GM19035 (cell line): ENCODE data around the gene AUTS2.
A peak's percentile ranks its signal among the peaks of the same experiment; 100 is the strongest.

Source experiments
- ATAC-seq: cut with Tn5 transposase; IDR thresholded peaks from one replicate; pipeline ENCODE4 v1.9.1; 2021; ENCODE audit not compliant: unreplicated experiment

Gene AUTS2

DNA sequence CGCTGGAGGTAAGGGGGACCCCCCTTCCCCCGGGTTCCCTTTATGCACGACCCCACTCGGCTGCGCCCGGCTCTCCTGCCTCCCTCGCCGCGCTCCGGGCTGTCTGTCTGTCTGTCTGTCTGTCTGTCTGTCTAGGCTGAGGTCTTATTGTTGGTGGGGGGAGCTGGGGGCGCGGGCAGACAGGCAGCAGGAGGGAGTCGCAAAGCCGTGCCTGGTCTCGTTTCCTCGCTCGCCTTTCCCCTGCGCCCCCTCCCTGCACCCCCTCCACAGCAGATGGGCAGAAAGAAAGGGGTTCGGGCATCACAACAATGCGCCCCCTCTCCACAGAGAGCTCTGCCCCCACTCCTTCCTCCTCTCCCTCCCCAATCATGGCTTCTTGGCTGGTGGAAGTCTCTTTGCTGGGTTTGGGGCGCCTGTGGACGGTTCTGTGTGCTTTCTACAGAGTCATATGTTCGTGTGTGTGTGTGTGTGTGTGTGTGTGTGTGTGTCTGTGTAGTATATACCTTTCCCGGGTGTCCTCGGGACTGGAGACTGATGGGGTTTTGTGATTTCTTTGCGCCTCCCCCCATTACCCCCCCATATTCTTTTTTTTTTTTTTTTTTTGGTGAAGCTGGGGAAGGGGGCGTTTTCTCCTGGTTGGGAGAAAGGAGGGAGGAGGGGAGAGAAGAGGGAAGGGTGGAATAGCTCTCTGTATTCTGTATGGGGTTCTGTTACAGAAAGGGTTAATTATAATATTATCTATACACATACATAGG lies 1.9 kb downstream of the AUTS2 start:
- no peak for ATAC-seq

DNA sequence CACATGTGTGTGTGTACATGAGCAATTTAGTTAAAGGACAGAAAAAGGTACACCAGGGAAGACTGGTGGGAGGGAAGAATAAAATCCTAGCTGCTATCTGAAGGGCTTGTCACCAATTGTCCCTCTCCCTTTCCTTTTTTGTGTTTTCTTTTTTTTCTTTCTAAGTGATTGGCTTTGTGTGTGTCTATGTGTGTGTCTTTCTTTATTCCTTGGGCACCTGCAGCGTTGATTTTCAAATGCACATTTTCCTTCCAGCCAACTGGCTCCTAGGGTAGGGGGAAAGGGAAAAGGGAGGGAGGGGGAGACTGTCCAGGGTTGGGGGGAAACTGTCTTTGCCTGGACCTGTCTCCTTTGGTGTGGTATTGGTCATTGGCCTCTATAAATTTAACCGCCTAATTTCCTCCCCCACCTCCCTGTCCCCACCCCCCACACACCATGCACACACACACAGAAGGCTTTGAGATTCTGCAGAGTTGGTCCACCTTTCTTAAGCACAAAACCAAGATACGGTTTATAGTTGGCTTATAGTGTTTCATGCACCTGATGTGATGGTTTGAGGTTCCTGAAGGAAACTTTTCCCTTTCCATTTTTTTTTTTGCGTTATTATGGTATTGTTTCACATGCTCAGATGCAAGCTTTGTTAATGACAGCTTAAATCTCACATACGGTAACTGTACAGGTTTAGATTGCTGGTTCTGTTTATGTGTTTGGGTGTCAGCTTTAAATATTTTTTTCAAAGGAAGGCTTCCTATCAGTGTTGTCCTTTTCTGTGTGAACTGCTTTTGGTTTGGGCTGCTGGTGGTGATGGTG lies 2.6 kb downstream of the AUTS2 start:
- ATAC-seq: no peak

DNA sequence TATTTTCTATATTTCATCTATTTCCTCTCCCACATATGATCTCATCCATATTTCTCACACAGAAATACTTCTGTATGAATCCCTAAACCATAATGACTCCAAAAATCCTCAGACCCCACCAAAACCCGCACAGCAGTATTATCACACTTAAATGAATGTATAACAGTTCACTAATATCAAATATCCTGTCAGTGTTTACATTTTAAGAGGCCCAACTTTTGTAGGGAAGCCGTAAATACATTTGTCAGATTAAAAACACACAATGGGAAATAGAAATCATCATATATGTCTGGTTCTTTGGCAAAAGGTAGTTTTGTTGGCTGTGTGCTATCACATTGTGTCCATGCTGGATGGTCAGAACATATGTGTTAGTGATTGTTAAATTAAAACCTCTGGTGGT lies 4.2 kb downstream of the AUTS2 start:
- ATAC-seq: no peak

DNA sequence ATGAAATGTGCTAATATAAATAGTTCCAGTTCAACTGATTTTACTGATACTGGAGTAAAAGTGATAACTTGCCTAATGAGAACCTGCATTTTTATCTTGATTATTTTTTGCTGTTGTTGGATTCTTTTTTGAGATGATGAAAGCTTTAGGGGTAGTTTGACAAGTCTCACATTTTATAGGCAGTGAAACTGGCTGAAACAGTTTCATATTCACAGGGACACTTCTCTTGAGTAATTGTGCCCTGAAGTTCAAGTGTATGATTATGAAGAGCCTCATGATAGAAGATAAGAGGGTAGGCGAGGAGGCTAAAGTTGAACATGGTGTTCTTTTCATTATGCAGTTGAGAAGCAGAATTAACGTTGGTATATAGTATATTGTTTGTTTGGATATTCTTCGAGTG lies 5.1 kb downstream of the AUTS2 start:
- peak; percentile 37 for ATAC-seq

DNA sequence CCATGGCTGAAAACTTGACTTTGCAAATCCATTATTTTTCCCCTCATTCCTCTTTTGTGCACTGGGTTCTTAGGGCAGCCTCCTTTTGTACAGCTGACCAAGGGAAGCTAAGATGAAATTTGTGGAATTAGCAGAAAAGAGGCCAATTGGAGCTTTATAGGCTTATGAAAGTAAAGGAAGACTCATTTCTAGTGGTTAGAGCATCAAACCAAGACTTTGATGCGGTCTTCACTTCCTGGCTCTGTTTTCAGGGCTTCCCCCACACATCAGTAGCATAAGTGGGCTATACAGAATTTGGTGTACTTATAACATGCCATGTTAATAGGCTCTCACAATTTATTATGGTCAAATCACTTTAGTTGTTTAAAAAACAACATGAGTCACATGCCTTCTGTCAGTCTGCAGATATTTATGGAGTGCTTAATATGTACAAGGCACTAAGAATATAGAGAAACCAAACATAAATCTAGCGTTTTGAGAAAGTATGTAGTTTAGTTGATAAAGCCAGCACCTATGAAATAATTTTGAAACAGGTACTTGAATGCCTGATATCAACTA lies 5.7 kb downstream of the AUTS2 start:
- peak; percentile 75 for ATAC-seq

DNA sequence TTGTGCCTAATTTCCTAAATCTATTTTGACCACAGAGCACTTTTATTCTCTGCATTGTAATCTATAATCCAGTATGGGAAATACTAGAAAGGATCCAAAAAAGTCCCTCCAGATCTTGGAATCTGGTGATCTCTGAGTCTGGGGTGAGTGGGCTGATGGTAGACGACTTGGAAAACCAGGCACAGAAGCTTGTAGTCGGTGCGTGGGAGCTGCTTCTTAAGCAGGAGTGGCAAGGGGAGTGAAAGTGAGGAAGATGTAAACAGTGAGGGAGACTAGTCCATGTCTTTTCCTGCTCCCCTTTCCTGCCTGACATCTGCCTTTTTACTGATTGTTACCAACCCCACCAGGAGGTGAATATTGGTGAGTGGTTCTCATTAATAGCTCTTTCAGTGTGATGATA lies 6.8 kb downstream of the AUTS2 start:
- no peak for ATAC-seq

DNA sequence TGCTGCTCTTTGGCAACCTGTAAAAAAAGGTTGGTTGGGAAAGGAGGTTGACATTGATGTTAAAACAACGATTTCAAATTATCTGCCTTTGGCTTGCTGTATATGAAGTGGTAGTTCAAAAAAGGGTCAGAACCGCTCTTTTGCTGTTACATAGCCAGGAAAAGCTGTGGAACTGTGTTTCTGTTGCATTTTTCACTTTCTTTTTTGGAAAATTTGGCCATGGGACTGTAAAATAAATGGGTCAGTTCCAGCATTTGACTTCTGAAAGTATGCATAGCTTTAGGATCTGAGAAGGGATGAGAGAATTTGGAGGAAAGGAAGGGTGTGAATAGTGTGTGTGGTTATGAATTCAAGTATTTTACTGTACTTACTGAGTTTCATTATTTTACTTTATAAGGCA lies 7.3 kb downstream of the AUTS2 start:
- ATAC-seq: no peak

DNA sequence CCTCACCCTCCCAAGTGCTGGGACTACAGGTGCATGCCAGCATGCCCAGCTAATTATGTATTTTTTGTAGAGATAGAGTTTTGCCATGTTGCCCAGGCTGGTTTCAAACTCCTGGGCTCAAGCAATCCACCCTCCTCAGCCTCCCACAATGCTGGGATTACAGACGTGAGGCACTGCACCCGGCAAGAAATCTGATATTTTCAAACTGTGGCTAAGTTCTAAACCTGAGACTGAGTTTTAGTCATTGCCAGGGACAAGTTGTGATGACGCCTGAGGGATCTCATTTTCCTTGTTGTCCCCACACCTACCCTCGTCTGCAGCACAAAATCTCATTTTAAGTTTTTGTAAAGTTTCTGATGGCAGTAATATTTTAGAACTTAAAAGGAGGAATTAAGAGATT lies 9.8 kb downstream of the AUTS2 start:
- no peak for ATAC-seq

DNA sequence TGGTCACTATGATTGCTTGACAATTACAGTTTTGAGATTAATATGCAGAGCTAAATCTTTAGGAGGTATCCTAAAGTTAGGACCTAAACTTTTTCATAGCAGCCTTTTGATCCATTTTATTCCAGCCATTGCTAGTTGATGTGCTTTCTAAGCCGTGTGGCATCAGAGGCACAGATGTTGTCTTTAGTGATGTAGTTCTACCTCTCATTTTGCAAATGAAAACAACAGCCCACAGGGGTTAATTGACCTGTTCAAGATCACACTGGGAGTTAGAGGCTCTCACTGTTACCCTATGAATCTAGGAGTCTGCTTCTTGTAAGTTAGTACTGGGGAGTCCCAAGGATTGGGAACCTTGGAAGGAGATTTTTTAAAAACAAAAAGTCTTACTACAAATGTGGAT lies 10.6 kb downstream of the AUTS2 start:
- ATAC-seq: no peak

DNA sequence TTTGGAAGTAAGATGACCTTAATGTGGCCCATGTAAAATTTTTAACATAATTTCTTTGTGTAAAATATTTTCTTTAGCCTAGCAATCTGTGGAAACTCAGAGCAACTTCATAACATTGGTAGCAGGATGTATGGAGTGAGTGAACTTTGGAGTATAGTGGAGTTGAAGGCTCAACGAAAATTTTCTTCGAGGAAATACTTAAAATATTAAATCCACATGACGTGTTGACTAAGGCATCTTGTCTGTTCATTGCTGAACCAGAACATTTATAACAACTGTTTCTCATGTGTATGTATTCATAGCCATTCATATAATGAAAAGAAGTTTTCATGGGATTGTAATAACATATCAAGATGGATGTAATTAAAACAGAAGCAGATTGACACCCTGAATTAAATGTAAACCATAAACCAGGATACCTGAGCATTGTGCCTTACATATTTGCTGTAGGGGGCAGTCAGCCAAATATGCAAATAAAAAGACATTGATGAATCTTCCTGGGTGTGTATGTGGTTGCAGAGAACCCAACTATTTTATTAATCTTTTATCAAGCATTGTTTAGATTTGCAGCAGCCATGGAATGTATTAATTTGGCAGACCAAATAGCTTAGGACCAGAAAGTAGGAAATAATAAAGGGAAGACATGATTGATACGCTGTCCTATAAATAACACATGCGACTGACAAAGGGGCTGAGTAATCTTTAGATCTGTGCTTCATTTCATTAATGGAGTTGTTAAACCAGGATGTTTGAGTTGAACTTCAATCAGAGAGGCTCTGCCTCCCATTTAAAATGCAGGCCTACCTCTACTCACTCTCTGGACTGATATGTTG lies 11.5 kb downstream of the AUTS2 start:
- no peak for ATAC-seq

DNA sequence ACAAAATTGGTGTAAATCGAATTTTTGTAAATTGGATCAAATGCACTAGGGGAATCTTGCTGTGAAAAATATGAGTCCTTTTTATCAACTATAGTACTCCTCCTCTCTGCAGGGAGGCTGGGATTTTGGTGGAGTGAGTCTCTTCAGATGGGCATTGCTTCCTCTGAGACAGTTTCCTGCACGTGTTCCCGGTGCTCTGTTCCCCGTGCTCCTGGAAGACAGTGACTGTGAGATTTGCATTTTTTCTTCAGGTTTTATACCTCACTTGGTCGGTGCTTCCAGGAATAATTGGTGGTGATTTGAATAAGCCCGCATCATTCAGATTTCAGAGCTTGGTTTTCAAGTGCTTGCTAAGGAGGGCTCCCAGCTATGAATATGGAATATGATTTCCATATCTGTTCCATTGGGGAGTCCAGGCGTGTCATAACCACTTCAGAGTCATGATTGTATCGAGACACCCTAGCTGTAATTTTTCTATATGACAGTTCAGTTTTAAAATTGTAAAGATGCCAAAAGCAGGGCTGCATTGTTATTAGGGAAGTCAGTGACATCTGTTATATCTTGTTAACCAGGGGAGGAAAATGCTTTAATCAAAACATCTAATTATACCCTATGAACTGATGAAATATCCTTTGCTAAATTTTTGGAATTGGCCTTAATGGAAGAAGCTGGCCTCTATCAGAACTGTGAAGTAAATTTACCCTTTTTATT lies 12.3 kb downstream of the AUTS2 start:
- no peak for ATAC-seq

DNA sequence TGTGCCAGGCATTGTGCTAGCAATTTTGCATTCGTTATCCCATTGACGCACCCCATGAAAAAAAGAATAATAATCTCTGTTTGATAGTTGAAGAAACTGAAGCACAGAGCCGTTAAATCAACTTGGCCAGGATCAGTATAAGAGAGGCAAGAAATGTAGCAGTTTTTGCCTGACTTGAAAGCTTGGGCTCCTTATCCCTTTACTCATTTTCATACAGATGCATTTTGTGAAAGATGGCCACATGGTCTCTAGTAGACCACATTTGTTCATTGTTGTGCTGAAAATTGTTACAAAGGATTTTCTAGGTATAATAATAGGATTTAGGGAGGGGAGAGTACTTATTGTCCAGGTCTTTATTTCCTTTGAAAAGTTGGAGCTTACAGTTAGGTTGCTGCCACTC lies 14.7 kb downstream of the AUTS2 start:
- ATAC-seq: no peak

DNA sequence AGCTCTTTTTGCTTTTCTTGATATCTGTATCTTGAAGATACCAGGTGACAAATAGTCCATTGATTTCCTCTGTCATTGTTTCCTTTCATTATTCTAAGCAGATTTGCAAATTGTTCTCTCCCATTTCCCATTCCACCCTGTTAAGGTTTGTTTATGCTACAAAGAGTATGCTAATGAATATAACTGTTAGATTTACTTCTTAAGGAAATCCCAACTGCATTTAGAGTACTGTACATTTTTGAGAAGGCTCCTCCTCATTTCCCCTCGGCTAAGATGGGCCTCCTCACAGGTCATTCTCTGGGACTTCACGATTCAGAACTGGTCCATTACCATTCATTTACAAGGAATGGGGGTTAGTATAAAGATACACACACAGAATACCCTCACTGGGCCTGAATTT lies 15.6 kb downstream of the AUTS2 start:
- ATAC-seq: no peak

DNA sequence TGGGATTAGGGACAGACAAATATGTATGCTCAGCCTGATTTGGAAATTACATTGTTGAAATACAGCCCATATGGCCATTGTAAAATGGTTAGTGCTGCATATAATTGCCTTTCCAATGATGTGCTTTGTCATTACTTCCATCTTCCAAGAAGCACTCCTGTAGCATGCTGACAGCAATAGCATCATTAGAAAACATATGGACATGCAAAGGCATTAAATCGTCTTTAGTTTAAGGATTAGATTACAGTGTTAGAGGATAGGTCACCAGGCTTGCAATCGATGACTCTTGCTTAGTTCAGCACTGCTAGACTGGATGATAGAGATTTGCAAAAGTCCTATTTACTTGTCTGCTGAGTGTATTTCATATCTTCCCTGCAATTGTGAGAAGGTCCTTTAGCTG lies 17.4 kb downstream of the AUTS2 start:
- no peak for ATAC-seq

DNA sequence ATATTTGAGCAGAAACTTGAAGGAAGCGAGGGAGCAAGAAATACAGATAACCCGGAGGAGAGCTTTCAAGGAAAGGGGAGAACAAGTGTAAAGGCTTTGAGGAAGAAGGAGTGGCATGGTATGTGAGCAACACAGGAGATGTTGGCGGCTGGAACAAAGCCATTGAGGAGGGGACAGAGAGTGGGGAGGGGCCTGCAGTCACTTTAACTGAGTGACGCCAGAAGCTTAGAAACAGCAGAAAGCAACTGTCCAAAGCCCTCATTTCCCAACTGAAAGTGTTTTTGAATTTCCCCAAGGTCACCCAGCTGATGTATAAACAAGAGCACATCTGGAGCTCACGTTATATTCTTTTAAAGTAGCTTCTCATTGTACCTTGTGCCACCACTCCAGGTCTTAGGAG lies 19.1 kb downstream of the AUTS2 start:
- no peak for ATAC-seq

DNA sequence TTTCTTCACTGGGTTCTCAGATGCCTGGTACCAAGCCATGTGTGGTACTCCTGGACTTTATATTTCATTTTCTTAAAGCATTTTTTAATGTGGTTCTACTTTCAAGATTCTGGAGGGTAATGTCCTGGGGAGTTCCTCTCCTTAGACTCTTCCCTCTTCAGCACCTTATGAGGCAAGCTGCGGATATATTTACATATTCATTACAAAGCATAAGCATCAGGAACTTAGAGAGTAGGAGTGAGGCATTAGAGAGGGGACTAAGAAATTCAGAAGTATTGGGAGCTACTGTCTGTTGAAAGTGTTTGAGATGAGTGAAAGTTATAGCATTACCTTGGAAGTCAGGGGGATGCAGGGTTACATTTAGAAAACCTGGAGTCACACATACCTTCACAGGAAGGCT lies 20.8 kb downstream of the AUTS2 start:
- no peak for ATAC-seq

DNA sequence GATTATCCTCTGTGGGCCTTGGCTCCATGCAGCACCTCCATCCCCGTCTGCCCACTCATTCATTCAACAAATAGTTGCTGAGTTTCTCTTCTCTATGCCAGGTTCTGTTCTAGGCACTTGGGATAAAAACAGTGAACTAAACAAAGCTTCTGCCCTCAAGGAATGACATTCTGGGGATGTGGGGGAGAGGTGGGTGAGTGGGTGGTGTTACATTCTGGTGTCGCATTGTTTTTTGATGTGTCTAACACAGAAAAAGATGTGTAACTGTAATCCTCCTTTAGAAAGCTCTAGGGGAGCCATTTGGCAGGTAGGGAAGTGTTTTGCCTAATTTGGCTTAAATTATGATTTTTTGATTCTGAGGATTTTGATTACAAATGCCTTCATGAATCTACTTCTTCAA lies 21.4 kb downstream of the AUTS2 start:
- ATAC-seq: no peak

DNA sequence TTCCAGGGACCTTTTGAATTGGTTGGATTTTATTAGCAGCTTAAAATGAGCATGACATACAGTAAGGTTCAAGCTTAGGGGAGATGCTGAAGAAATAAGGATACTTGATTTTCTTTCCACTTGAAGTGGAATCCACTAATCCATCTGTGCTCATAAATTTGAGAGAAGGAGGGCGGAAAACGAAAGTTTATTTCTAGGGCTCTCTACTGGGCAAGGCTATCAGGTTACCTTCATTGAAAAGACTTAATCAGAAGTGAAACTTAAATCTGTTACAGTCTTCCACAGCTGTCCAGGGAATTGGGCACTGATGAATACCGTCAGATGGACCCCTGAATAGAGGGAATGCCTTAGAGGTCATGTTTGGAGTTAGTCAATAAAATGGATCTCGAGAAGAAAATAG lies 21.8 kb downstream of the AUTS2 start:
- no peak for ATAC-seq

DNA sequence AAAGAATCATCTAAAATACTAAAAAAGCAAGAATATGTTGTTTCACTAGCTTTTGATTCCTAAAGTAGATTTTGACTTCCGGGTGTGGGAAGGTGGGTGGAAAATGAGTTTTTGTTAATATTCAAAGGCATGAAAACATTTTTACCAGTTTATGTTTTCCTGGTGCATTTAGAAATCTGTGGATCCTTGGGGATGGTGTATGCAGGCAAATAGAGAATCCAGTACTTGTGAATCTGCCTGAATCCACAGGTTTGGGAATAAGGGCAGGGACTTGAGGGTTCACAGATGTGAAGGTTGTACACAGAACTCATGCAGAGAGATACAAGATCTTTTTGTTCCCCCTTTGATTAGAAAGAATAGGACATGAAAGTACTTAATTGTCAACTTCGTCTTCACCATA lies 22.4 kb downstream of the AUTS2 start:
- ATAC-seq: no peak

DNA sequence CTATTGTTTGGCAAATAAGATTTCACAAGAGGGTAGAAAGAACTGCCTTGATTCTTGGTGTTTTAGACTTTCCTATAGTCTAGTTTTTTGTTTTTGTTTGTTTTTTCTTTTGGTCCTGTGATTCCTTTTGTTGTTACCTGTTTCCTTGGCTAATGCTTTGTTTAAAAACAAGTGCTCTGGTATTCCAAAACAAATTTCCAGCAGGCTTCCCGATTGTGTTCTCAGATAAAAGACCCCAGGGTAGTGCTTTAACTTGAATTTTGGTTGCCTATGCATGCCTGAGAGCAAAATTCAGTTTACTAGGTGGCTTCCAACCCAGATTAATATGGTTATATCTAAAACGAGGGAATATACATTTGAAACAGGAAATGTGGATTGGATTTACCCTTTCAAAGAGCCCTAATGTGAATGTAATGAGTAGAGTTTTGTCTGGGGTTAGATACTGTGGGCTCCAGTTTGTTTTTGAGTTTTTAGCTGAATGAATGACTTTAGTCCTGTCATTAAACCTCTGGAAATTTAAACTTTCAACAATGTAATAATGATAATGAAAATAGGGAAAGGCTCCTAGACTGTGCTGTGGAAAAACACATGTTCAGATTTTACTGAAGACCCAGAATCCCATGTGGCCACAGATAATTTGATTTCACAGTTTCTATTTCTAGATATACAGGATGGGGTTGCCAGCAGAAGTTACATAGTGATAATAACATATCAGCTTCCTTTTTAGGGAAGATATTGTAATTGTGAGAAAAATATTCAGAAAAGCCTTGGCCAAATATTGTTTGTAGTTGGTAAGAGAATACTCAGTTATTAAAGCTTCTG lies 23.9 kb downstream of the AUTS2 start:
- ATAC-seq: no peak
